B cell (primary cell): ENCODE measurements around the gene DMRT1. TPM values are rescaled to one million over a fixed set of nuclear protein-coding genes. Genes with fewer than 3 reads are reported as not detected.

Source experiments
- ATAC-seq: fragments of 200-7000 bp; cut with Tn5 transposase; one replicate; pipeline ENCODE4 v1.10.0; 2021; ENCODE audit warnings: low read depth, mild to moderate bottlenecking, moderate number of reproducible peaks, moderate library complexity
- CTCF ChIA-PET: fragments of 350-600 bp; sonication (Branson Sonifier 250); formaldehyde crosslinking; loops from one replicate; lab custom pipeline; 2021; ENCODE audit warnings: antibody characterized with exemption, inconsistent platforms; lab: Charles Lee
- POLR2A ChIA-PET: fragments of 350-600 bp; sonication (Branson Sonifier 250); formaldehyde crosslinking; loops from one replicate; lab custom pipeline; 2021; ENCODE audit warnings: antibody characterized with exemption; lab: Charles Lee
- DNase-seq: peaks from one replicate; pipeline ENCODE4 v3.0.0; 2013
- H2AFZ ChIP-seq: 2 replicates; pipeline ENCODE4 v1.6.1; 2012; ENCODE audit warnings: mild to moderate bottlenecking, low read depth, low read length; ENCODE audit not compliant: insufficient read depth, poor library complexity, severe bottlenecking
- H3K27ac ChIP-seq, 2 donors: 1 replicate in 1 of 2; 2 replicates in 1 of 2; pipeline ENCODE4 v1.5.1; 2012 to 2013; ENCODE audit warnings: low read length in 2 of 2, mild to moderate bottlenecking in 2 of 2, moderate library complexity in 1 of 2
- H3K27me3 ChIP-seq, 4 experiments: fragments of 200-600 bp in 1 of 4; sonication (generic) in 1 of 4; replicated peaks in 1 of 4; 1 replicate in 2 of 4; 2 replicates in 2 of 4; pipeline versions ENCODE4 v1.6.1 to v1.7.0; 2013 to 2016; ENCODE audit warnings: low read length in 3 of 4, mild to moderate bottlenecking in 2 of 4, mixed read lengths in 1 of 4, moderate library complexity in 1 of 4; ENCODE audit not compliant: insufficient read depth in 4 of 4, control insufficient read depth in 3 of 4; ENCODE audit errors: control extremely low read depth in 1 of 4
- H3K36me3 ChIP-seq, 2 experiments: replicated peaks in 1 of 2; 1 replicate in 1 of 2; 2 replicates in 1 of 2; pipeline versions ENCODE4 v1.6.1 to v1.7.1; 2013; ENCODE audit warnings: low read length in 1 of 2; ENCODE audit not compliant: insufficient read depth in 2 of 2, control insufficient read depth in 1 of 2; ENCODE audit errors: control extremely low read depth in 1 of 2, extremely low read depth in 1 of 2
- H3K4me1 ChIP-seq, 2 donors: fragments of 200-600 bp in 1 of 2; sonication (generic) in 1 of 2; 1 replicate in 1 of 2; 2 replicates in 1 of 2; pipeline versions ENCODE4 v1.5.1 to v1.6.1; 2013 to 2017; ENCODE audit warnings: low read length in 2 of 2; ENCODE audit not compliant: control insufficient read depth in 2 of 2, insufficient read depth in 2 of 2
- H3K4me2 ChIP-seq: replicated peaks from 2 replicates; pipeline ENCODE3; 2012; ENCODE audit warnings: mild to moderate bottlenecking, low read depth, low read length; ENCODE audit not compliant: poor library complexity, severe bottlenecking
- H3K4me3 ChIP-seq, 5 experiments: fragments of 200-600 bp in 1 of 5; sonication (generic) in 1 of 5; 1 replicate in 3 of 5; 2 replicates in 2 of 5; pipeline versions ENCODE4 v1.5.1 to v1.7.0; 2011 to 2016; ENCODE audit warnings: low read length in 4 of 5, mild to moderate bottlenecking in 4 of 5, low read depth in 2 of 5, control low read depth in 1 of 5, moderate library complexity in 1 of 5; ENCODE audit not compliant: insufficient read depth in 1 of 5; ENCODE audit errors: control extremely low read depth in 1 of 5, extremely low read depth in 1 of 5
- H3K79me2 ChIP-seq: fragments of 200-600 bp; sonication (generic); one replicate; pipeline ENCODE4 v1.6.0; 2016; ENCODE audit warnings: low read length; ENCODE audit not compliant: control insufficient read depth, insufficient read depth
- H3K9ac ChIP-seq: fragments of 200-600 bp; sonication (generic); 2 replicates; pipeline ENCODE4 v1.6.1; 2017; ENCODE audit warnings: mild to moderate bottlenecking, low read length, moderate library complexity
- H3K9me3 ChIP-seq, 3 donors: one replicate each; pipeline versions ENCODE4 v1.6.1 to v1.7.1; 2013; ENCODE audit warnings: low read length in 2 of 3; ENCODE audit not compliant: control insufficient read depth in 2 of 3, insufficient read depth in 1 of 3; ENCODE audit errors: control extremely low read depth in 1 of 3
- H4K20me1 ChIP-seq: 2 replicates; pipeline ENCODE4 v1.6.0; 2012; ENCODE audit warnings: mild to moderate bottlenecking, low read length; ENCODE audit not compliant: insufficient read depth, control insufficient read depth, poor library complexity, severe bottlenecking
- H3K27ac Mint-ChIP-seq: one replicate; pipeline ENCODE4 v1.8.0; 2021; ENCODE audit warnings: mixed read lengths
- H3K27me3 Mint-ChIP-seq: one replicate; pipeline ENCODE4 v1.8.0; 2021; ENCODE audit warnings: mixed read lengths
- H3K4me1 Mint-ChIP-seq: one replicate; pipeline ENCODE4 v1.8.0; 2021; ENCODE audit warnings: mixed read lengths
- H3K4me3 Mint-ChIP-seq: one replicate; pipeline ENCODE4 v1.8.0; 2021; ENCODE audit warnings: mixed read lengths
- H3K9me3 Mint-ChIP-seq: one replicate; pipeline ENCODE4 v1.8.0; 2022; ENCODE audit warnings: mixed read lengths; ENCODE audit not compliant: insufficient read depth
- CTCF ChIP-seq: fragments of 200-600 bp; IDR thresholded peaks from one replicate; pipeline ENCODE4 v1.8.0; 2022; ENCODE audit warnings: antibody characterized with exemption, mild to moderate bottlenecking
- EZH2 ChIP-seq: IDR thresholded peaks from 2 replicates; pipeline ENCODE4 v1.6.1; 2012; ENCODE audit warnings: borderline replicate concordance, low read depth, mild to moderate bottlenecking, moderate library complexity, low read length; ENCODE audit not compliant: insufficient read depth, poor library complexity, severe bottlenecking
- WGBS: methylation state at CpG from one replicate; pipeline ENCODE4 v1.1.5; 2013; ENCODE audit warnings: missing lambda C conversion rate; ENCODE audit not compliant: insufficient coverage; 5-methylcytosine and 5-hydroxymethylcytosine counted together
- intact Hi-C: fragments of 100-400 bp; cut with micrococcal nuclease; formaldehyde crosslinking; loops from one replicate; pipeline ENCODE4 v1.10.0; 2022
- polyA plus RNA-seq: library from polyadenylated mRNA; depleted of rRNA; stranded (reverse); fragments of >200 nt; gene quantifications from 2 replicates; pipeline ENCODE4 v1.2.3, GENCODE V29; 2012
- total RNA-seq, 2 donors: library from RNA; stranded (reverse); fragments of 120-200 nt in 1 of 2; gene quantifications; 1 replicate in 1 of 2; 2 replicates in 1 of 2; pipeline versions ENCODE4 v1.2.3 to v1.2.4, GENCODE V29; 2013 to 2022

The DMRT1 gene
- total and polyA plus RNA-seq, 2 donors (not counting 1 experiment from before 2014, with no cell fraction given): not detected

- Histone ChIP-seq H2AFZ (no peak overlapping the region), H3K27ac (no peak overlapping the region), H3K9ac (no peak overlapping the region), H3K27me3 (peaks cover 0 to 79% (median 63%) of the 10 kb centered on the region in 4 experiments), H4K20me1 (no peaks in the 10 kb centered on the region), H3K4me1 (peaks cover 13 to 33% of the 10 kb centered on the region in 2 donors), H3K9me3 (peaks cover 0 to 39% (median 8%) of the 10 kb centered on the region in 3 donors), H3K36me3 (no peaks in the 10 kb centered on the region), H3K4me3 (no peak overlapping the region), H3K79me2 (no peaks in the 10 kb centered on the region), H3K4me2 (peak overlapping the region; percentile 22)
- POLR2A ChIA-PET: no interaction called here
- H3K4me1 Mint-ChIP-seq: peaks cover 9% of the 10 kb centered on the region
- peak; percentile 39 for DNase-seq
- peaks cover 70% of the 10 kb centered on the region for H3K27me3 Mint-ChIP-seq
- H3K27ac Mint-ChIP-seq: no peak overlapping the region
- H3K9me3 Mint-ChIP-seq: no peaks in the 10 kb centered on the region
- 7% methylated on average over 91 of the region's 92 CpGs for WGBS
- TF ChIP-seq EZH2 (no peak), CTCF (no peak)
- intact Hi-C loops: no loop called here
- no peak overlapping the region for H3K4me3 Mint-ChIP-seq
- no peak for ATAC-seq
- CTCF ChIA-PET: interaction anchor here (0.9 kb wide), 1 partner anchor 14 kb away, joined by 3 read pairs; no protein-coding TSS in a partner anchor
Observed at GRCh38 chr9:976943-977837, 135.7 kb downstream of the DMRT1 start.
